ENCODE results near the gene MLLT6.
A peak's percentile ranks its signal among the peaks of the same experiment; 100 is the strongest.

The MLLT6 gene

DNA sequence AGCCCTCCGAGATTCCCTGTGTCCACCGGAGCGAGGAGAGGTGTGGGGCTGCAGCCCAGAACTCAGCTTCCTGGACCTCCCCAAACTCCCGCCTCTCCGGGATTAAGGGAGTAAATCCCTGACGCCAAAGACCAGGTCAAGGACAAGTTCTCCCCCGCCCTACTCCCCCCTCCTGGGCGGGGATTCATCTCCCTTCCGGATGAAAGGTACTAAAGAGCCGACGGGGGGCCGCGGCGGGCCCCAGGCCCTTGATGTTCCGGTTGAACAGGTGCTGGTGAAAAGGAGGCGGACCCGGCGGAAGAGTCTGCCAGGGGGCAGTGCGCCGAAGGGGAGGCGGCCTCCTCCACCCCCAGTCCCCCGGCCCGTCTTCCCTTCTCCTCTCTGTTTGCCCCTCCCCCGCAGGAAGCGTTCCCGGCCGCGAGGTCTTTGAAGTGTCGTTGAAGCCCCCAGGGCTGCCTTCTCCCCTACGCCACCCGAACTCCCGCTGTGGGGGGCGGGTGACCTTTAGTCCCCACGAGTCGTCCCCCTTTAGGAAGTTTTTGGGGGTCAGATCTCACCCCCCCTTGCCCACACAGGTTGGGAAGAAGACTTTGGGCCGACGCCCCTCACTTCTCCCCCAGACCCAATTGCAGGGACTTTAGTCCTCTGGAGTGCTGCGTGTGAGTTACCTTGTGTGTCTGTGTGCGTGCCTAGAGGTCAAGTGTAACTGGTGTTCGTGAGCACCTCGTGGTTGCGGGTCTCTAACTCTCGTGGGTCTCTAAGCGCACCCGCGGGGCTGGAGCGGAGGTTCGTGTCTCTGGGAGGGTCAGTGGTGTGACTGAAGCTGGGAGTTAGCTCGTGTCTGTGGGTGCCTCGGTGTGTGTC is 1.1 kb upstream of the MLLT6 start:
- no peaks in the 10 kb centered on the region for H3K27me3 ChIP-seq (ENCODE audit: low read depth, low read length)
- peaks cover 12 to 30% of the 10 kb centered on the region in 2 donors for H3K4me1 ChIP-seq (ENCODE audit: control insufficient read depth in 1 of 2, insufficient read depth in 2 of 2, low read length in 2 of 2)
- H3K36me3 ChIP-seq (ENCODE audit: control insufficient read depth in 1 of 2, insufficient read depth in 2 of 2, low read length in 2 of 2): peaks cover 4 to 14% of the 10 kb centered on the region in 2 donors
- no peaks in the 10 kb centered on the region for H3K9me3 ChIP-seq (ENCODE audit: control insufficient read depth in 1 of 2, low read length in 2 of 2)
- peak overlapping the region; percentile 77 to 90 for H3K4me3 ChIP-seq (ENCODE audit: low read depth in 1 of 2, low read length in 2 of 2)
- peak overlapping the region; percentile 92 for H3K27ac ChIP-seq (ENCODE audit: low read length)

DNA sequence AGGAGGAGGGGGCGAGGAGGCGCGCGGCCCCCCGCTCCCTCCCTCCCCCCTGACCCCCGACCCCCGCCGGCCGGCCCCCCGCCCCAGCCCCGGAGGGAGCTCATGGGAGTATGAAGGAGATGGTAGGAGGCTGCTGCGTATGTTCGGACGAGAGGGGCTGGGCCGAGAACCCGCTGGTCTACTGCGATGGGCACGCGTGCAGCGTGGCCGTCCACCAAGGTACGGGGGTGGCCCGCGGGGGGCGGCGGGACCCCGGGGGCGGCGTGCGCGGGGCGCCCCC is 390 bp downstream of the MLLT6 start:
- no peaks in the 10 kb centered on the region for H3K9me3 ChIP-seq (ENCODE audit: control insufficient read depth in 1 of 2, low read length in 2 of 2)
- peak overlapping the region; percentile 75 to 87 for H3K4me3 ChIP-seq (ENCODE audit: low read depth in 1 of 2, low read length in 2 of 2)
- H3K27ac ChIP-seq (ENCODE audit: low read length): no peak overlapping the region
- H3K4me1 ChIP-seq (ENCODE audit: control insufficient read depth in 1 of 2, insufficient read depth in 2 of 2, low read length in 2 of 2): peaks cover 12 to 30% of the 10 kb centered on the region in 2 donors
- H3K27me3 ChIP-seq (ENCODE audit: low read depth, low read length): no peaks in the 10 kb centered on the region
- H3K36me3 ChIP-seq (ENCODE audit: control insufficient read depth in 1 of 2, insufficient read depth in 2 of 2, low read length in 2 of 2): peaks cover 15 to 24% of the 10 kb centered on the region in 2 donors

DNA sequence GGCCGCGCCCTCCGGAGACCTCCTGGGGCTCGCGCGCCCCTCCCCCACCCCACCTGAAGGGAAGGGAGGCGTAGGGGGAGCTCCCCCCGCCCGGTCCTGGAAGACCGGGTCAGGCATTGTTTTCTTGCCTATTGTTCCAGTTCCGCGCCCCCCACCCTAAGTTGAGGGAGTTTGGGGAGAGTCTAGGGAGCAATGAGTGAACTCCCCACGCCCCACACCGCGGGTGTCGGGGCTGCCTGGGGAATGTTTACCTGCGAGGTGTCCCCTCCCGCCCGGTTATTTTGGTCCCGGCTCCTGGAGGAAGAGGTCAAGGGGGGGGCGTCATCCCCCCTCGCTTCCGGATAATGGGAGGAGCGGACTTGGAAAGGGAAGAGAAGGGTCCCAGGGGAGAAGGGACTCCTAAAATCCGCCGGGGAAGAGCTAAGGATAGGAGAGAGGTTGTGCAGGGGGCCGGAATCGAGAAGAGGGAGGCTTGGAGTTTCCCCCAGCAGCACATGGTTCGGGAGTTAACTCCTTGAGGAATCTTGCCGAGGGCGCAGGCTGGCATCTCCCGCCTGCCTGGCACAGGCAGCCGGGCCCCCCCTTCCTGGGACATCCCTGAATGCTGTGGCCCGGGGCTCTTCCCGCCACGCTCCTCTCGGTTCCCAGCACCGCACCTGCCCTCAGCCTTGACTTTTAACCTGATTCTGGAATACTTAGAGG is 881 bp downstream of the MLLT6 start:
- Histone ChIP-seq H3K27me3 (ENCODE audit: low read depth, low read length) (no peaks in the 10 kb centered on the region), H3K4me1 (ENCODE audit: control insufficient read depth in 1 of 2, insufficient read depth in 2 of 2, low read length in 2 of 2) (peaks cover 11 to 29% of the 10 kb centered on the region in 2 donors), H3K27ac (ENCODE audit: low read length) (peak overlapping the region; percentile 72), H3K4me3 (ENCODE audit: low read depth in 1 of 2, low read length in 2 of 2) (peak overlapping the region; percentile 75 to 87), H3K9me3 (ENCODE audit: control insufficient read depth in 1 of 2, low read length in 2 of 2) (no peaks in the 10 kb centered on the region), H3K36me3 (ENCODE audit: control insufficient read depth in 1 of 2, insufficient read depth in 2 of 2, low read length in 2 of 2) (peaks cover 19 to 29% of the 10 kb centered on the region in 2 donors)

DNA sequence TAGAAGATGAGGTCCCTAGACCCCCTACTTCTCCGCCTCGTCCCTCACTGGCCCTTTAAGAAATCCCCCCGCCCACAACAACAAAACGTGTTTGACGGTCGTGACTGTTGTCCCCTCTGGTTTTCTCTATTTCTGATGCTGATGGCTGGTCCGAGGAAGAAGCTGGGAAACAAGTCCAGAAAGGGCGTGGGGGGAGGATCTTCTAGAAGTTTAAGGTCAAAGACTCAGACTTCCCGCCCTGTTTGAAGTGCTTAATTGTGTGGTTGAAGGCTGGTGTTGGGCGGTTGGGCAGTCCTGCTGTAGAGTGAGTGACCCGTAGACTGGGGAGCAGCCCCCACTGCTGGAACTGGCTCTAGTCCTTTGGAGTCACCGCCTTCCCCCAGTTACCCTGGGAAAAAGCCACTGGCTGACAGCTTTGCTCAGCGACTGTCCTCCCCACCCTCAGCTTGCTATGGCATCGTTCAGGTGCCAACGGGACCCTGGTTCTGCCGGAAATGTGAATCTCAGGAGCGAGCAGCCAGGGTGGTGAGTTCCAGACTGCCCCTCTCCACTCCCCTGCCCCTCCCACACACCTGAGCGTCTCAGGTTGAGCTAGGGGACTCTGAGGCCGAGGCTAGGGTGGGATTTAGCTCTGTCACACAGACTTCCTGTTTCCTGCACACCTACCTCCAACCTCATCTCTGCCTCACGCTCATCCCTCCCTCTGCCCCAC is 1.6 kb downstream of the MLLT6 start:
- no peaks in the 10 kb centered on the region for H3K27me3 ChIP-seq (ENCODE audit: low read depth, low read length)
- peaks cover 4 to 22% of the 10 kb centered on the region in 2 donors for H3K4me1 ChIP-seq (ENCODE audit: control insufficient read depth in 1 of 2, insufficient read depth in 2 of 2, low read length in 2 of 2)
- peak overlapping the region; percentile 75 to 87 for H3K4me3 ChIP-seq (ENCODE audit: low read depth in 1 of 2, low read length in 2 of 2)
- H3K9me3 ChIP-seq (ENCODE audit: control insufficient read depth in 1 of 2, low read length in 2 of 2): no peaks in the 10 kb centered on the region
- H3K36me3 ChIP-seq (ENCODE audit: control insufficient read depth in 1 of 2, insufficient read depth in 2 of 2, low read length in 2 of 2): peaks cover 21 to 35% of the 10 kb centered on the region in 2 donors
- peak overlapping the region; percentile 72 for H3K27ac ChIP-seq (ENCODE audit: low read length)

DNA sequence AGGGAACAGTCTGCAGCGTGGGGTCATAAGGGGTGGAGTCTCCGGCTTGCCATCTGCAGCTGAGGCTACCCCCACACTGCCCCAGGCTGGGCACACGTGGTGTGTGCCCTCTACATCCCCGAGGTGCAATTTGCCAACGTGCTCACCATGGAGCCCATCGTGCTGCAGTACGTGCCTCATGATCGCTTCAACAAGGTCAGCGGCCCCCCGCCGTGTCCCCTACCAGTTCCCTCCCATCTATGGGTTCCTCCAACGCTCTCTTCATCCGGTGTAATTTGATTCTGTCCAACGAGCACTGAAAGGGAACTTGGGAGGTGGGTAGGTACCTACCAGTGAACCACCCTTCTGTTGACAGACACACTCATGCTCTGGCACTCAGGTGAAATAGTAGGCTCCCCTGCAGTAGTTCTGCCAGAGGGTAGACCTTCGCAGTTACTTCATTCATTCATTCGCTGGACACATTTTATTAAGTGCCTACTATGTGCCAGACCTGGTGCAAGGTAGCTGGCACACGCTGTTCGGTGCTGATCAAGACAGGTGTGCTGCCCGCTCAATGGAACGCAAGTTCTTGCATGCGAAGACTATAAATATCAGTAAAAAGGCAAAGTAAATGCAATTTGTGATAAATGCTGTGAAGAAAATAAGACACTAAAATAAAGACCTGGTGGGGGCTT is 2.7 kb downstream of the MLLT6 start:
- H3K27ac ChIP-seq (ENCODE audit: low read length): no peak overlapping the region
- peaks cover 30 to 47% of the 10 kb centered on the region in 2 donors for H3K36me3 ChIP-seq (ENCODE audit: control insufficient read depth in 1 of 2, insufficient read depth in 2 of 2, low read length in 2 of 2)
- H3K4me1 ChIP-seq (ENCODE audit: control insufficient read depth in 1 of 2, insufficient read depth in 2 of 2, low read length in 2 of 2): peaks cover 4 to 20% of the 10 kb centered on the region in 2 donors
- H3K4me3 ChIP-seq (ENCODE audit: low read depth in 1 of 2, low read length in 2 of 2): no peak overlapping the region
- H3K27me3 ChIP-seq (ENCODE audit: low read depth, low read length): no peaks in the 10 kb centered on the region
- no peaks in the 10 kb centered on the region for H3K9me3 ChIP-seq (ENCODE audit: control insufficient read depth in 1 of 2, low read length in 2 of 2)

DNA sequence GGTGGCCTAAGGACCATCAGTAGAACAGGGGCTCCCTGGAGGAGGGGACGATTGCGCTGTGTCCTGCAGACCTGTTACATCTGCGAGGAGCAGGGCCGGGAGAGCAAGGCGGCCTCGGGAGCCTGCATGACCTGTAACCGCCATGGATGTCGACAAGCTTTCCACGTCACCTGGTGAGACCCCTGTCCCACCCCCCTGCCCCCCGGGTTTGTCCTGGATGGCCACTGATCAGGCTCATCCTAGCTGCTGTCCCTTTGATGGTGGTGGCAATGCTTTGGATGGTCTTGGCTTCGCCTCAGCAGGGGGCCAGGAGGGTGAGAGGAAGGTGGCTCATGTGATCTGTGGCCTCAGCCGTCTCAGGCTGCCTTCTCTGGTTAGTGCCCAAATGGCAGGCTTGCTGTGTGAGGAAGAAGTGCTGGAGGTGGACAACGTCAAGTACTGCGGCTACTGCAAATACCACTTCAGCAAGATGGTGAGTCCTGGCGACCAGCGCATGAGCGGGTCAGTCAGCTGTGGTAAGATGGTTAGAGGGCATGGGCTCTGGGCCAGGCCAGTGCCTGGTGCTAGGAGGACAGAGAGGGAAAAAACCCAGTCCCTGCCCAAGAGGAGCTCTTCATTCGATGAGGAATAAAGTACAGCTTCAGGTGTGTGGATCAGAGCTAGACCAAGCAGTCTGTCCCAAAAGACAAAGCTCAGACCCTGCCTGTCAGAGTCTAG is 4.2 kb downstream of the MLLT6 start:
- H3K36me3 ChIP-seq (ENCODE audit: control insufficient read depth in 1 of 2, insufficient read depth in 2 of 2, low read length in 2 of 2): peaks cover 45 to 61% of the 10 kb centered on the region in 2 donors
- no peaks in the 10 kb centered on the region for H3K9me3 ChIP-seq (ENCODE audit: control insufficient read depth in 1 of 2, low read length in 2 of 2)
- H3K4me1 ChIP-seq (ENCODE audit: control insufficient read depth in 1 of 2, insufficient read depth in 2 of 2, low read length in 2 of 2): peaks cover 4 to 13% of the 10 kb centered on the region in 2 donors
- H3K4me3 ChIP-seq (ENCODE audit: low read depth in 1 of 2, low read length in 2 of 2): no peak overlapping the region
- H3K27ac ChIP-seq (ENCODE audit: low read length): no peak overlapping the region
- H3K27me3 ChIP-seq (ENCODE audit: low read depth, low read length): no peaks in the 10 kb centered on the region

DNA sequence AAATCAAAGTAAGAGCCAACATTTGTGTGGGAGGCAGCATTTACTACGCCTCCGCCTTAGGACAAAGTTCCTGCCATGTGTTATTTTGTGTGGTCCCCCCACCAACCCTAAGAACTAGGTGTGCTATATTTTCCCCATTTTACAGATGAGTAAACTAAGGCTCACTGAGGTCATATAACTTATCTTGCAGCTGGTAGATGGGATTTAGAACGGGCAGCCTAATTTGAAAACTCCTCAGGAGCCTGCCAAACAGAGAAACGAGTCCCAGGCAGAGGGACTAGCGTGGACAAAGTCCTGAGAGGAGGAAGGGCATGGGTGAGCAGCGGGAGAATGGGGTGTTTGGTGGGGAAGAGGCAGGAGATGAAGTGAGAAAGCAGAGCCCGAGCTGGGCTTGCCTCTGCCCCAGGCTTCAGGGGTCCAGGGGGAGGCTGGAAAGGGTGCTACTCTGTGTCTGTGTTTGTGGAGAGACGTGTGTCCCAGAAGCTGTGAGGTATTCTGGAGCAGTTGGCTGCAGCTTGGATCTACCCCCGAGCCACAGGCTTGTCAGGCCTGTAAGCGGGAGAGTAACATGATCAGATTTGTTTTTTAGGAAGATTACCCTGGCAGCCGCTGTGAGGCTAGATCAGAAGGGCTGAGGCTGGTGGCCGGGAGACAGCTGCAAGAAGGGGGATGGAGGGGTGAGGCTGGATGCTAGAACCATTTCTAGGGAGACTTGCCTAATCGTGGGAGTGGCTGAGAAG is 5.0 kb downstream of the MLLT6 start:
- Histone ChIP-seq H3K4me1 (ENCODE audit: control insufficient read depth in 1 of 2, insufficient read depth in 2 of 2, low read length in 2 of 2) (peaks cover 4 to 13% of the 10 kb centered on the region in 2 donors), H3K4me3 (ENCODE audit: low read depth in 1 of 2, low read length in 2 of 2) (no peak overlapping the region), H3K9me3 (ENCODE audit: control insufficient read depth in 1 of 2, low read length in 2 of 2) (no peaks in the 10 kb centered on the region), H3K27ac (ENCODE audit: low read length) (no peak overlapping the region), H3K36me3 (ENCODE audit: control insufficient read depth in 1 of 2, insufficient read depth in 2 of 2, low read length in 2 of 2) (peaks cover 46 to 63% of the 10 kb centered on the region in 2 donors), H3K27me3 (ENCODE audit: low read depth, low read length) (no peaks in the 10 kb centered on the region)

DNA sequence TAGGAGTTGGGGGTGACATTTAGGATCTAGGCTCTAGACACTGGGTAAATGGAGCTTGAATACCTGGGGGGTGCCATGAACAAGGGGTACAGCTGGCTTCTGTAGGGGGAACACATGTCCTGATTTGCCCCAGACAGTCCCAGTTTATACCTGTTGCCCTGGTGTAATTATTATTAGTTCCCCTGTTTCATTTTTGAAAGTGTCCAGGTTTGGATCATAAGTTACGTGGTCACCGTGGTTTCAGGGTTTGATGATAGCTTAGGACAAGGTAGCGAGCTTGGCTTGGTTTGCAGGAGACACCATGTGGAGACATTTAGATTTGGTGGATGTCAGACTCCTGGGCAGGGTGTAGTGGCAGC is 5.5 kb downstream of the MLLT6 start:
- H3K27ac ChIP-seq (ENCODE audit: low read length): no peak overlapping the region
- H3K36me3 ChIP-seq (ENCODE audit: control insufficient read depth in 1 of 2, insufficient read depth in 2 of 2, low read length in 2 of 2): peaks cover 51 to 67% of the 10 kb centered on the region in 2 donors
- peaks cover 4 to 13% of the 10 kb centered on the region in 2 donors for H3K4me1 ChIP-seq (ENCODE audit: control insufficient read depth in 1 of 2, insufficient read depth in 2 of 2, low read length in 2 of 2)
- H3K9me3 ChIP-seq (ENCODE audit: control insufficient read depth in 1 of 2, low read length in 2 of 2): no peaks in the 10 kb centered on the region
- no peak overlapping the region for H3K4me3 ChIP-seq (ENCODE audit: low read depth in 1 of 2, low read length in 2 of 2)
- no peaks in the 10 kb centered on the region for H3K27me3 ChIP-seq (ENCODE audit: low read depth, low read length)

DNA sequence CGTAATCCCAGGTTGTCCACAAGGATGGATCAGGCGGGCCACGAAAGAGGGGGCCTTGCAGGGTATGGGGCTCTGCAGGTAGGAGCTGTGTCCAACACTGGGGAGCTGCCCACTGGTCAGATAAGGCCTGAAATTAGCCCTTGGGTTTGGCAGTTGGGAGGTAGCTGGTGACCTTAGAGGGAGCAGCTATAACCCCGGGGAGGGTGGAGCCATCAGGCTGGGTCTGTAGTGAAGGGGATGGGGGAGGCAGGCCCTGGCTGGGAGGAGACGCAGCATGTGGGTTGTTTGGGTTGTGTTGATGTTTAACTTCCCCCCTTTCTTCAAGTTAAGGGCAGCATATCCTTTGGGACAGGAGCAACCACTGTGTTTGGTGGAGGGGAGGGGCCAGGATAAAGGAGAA is 5.9 kb downstream of the MLLT6 start:
- Histone ChIP-seq H3K27me3 (ENCODE audit: low read depth, low read length) (no peaks in the 10 kb centered on the region), H3K27ac (ENCODE audit: low read length) (no peak overlapping the region), H3K9me3 (ENCODE audit: control insufficient read depth in 1 of 2, low read length in 2 of 2) (no peaks in the 10 kb centered on the region), H3K36me3 (ENCODE audit: control insufficient read depth in 1 of 2, insufficient read depth in 2 of 2, low read length in 2 of 2) (peaks cover 52 to 71% of the 10 kb centered on the region in 2 donors), H3K4me1 (ENCODE audit: control insufficient read depth in 1 of 2, insufficient read depth in 2 of 2, low read length in 2 of 2) (peaks cover 4 to 13% of the 10 kb centered on the region in 2 donors), H3K4me3 (ENCODE audit: low read depth in 1 of 2, low read length in 2 of 2) (no peak overlapping the region)
